D721Med (cell line): Measurements from ENCODE around the gene PIK3CA.
"Not testable (repeated sequence)": the region's sequence is repeated elsewhere in the genome, so short reads cannot be mapped to it uniquely, and the experiment has no call there.

Source experiments
- DNase-seq: peaks from one replicate; pipeline ENCODE4 v3.0.0; 2011; ENCODE audit warnings: low spot score; ENCODE audit not compliant: insufficient read length
- FAIRE-seq: peaks from 2 replicates; lab custom pipeline; 2011; peaks lifted over from hg19 to GRCh38; lab: Jason Lieb, UNC
- CTCF ChIP-seq: IDR thresholded peaks from 2 replicates; pipeline ENCODE4 v1.5.1; 2012; ENCODE audit warnings: mild to moderate bottlenecking, control low read depth; ENCODE audit not compliant: insufficient read depth; ENCODE audit errors: missing control alignments

Gene PIK3CA

GRCh38 chr3:179147873-179148615 lies at the start of gene PIK3CA:
Gene PIK3CA, plus strand, starts transcription at chr3:179148357. Its CDS starts 50,469 bp downstream, at chr3:179198826.
- FAIRE-seq, result peak; percentile 84
- no peak for TF ChIP-seq CTCF

GRCh38 chr3:179098388-179099077 lies 49.6 kb upstream of the PIK3CA start:
- no peak for TF ChIP-seq CTCF
- FAIRE-seq (no peak), DNase-seq (no peak)

More at GRCh38 chr3:179147873-179148615, at the start of gene PIK3CA:
- DNase-seq, result no peak

- no peak for FAIRE-seq
Measured at GRCh38 chr3:179100652-179101051, 47.5 kb upstream of the PIK3CA start.

GRCh38 chr3:179105881-179106280 lies 42.3 kb upstream of the PIK3CA start:
- FAIRE-seq (no peak), DNase-seq (no peak)
- TF ChIP-seq CTCF, result no peak

More at GRCh38 chr3:179100652-179101051, 47.5 kb upstream of the PIK3CA start:
- no peak for TF ChIP-seq CTCF
- DNase-seq, result no peak

GRCh38 chr3:179107617-179108016 lies 40.5 kb upstream of the PIK3CA start:
- DNase-seq, result no peak
- FAIRE-seq, result no peak
- no peak for TF ChIP-seq CTCF

- FAIRE-seq (no peak), DNase-seq (no peak)
- no peak for TF ChIP-seq CTCF
Measured at GRCh38 chr3:179108086-179108485, 40.1 kb upstream of the PIK3CA start.

- no peak for DNase-seq
- FAIRE-seq, result no peak
- TF ChIP-seq CTCF, result no peak
Measured at GRCh38 chr3:179113903-179114302, 34.3 kb upstream of the PIK3CA start.

- DNase-seq, FAIRE-seq: not testable (repeated sequence)
Measured at GRCh38 chr3:179115444-179115843, 32.7 kb upstream of the PIK3CA start.
